Heart right ventricle (tissue), 16 donors: ENCODE data around the gene MLYCD. TPM values are rescaled to one million over a fixed set of nuclear protein-coding genes. Genes with fewer than 3 reads are reported as not detected.

ENCODE experiments used
- ATAC-seq, 8 donors: fragments of 200-7000 bp; cut with Tn5 transposase; one replicate each; pipeline ENCODE4 v1.9.1; 2020; ENCODE audit warnings: mild to moderate bottlenecking in 8 of 8, moderate library complexity in 8 of 8, moderate number of reproducible peaks in 1 of 8
- DNase-seq, 2 donors: peaks; one replicate each; pipeline ENCODE4 v3.0.0-alpha.2; 2020
- H3K27ac ChIP-seq, 10 donors: fragments of 200-600 bp; sonication (generic) in 2 of 10; one replicate each; pipeline versions ENCODE4 v1.5.0 to v1.8.0; 2020 to 2022; ENCODE audit warnings: mild to moderate bottlenecking in 3 of 10
- H3K27me3 ChIP-seq, 7 donors: fragments of 200-600 bp; one replicate each; pipeline ENCODE4 v1.8.0; 2021 to 2022; ENCODE audit warnings: mild to moderate bottlenecking in 2 of 7
- H3K36me3 ChIP-seq, 9 donors: fragments of 200-600 bp; sonication (generic) in 1 of 9; one replicate each; pipeline versions ENCODE4 v1.5.0 to v1.8.0; 2020 to 2022; ENCODE audit warnings: mild to moderate bottlenecking in 2 of 9
- H3K4me1 ChIP-seq, 9 donors: fragments of 200-600 bp; sonication (generic) in 1 of 9; one replicate each; pipeline versions ENCODE4 v1.5.0 to v1.8.0; 2020 to 2022; ENCODE audit warnings: mild to moderate bottlenecking in 4 of 9
- H3K4me3 ChIP-seq, 10 donors: fragments of 200-600 bp; sonication (generic) in 2 of 10; one replicate each; pipeline versions ENCODE4 v1.5.0 to v1.8.0; 2020 to 2022; ENCODE audit warnings: mild to moderate bottlenecking in 7 of 10, moderate library complexity in 2 of 10
- H3K9me3 ChIP-seq, 11 donors: fragments of 200-600 bp in 10 of 11; sonication (generic) in 2 of 11; one replicate each; pipeline versions ENCODE4 v1.5.0 to v1.8.0; 2013 to 2022; ENCODE audit warnings: mild to moderate bottlenecking in 2 of 11, control low read depth in 1 of 11, moderate library complexity in 1 of 11
- WGBS, 2 donors: extraction: QIAGEN DNeasy Blood & Tissue Kit; methylation state at CpG; one replicate each; pipeline ENCODE4 v1.1.7; 2013; ENCODE audit warnings: inconsistent platforms in 1 of 2; 5-methylcytosine and 5-hydroxymethylcytosine counted together
- intact Hi-C, 10 donors: fragments of 100-400 bp; cut with DNase I; formaldehyde crosslinking; loops; one replicate each; pipeline versions ENCODE4 v1.11.1 to v1.14.2; 2022
- long read RNA-seq, 3 donors: library from polyadenylated mRNA; unstranded; transcript quantifications; one replicate each; pipeline ENCODE4 v2.0.0, GENCODE V29; 2020 to 2021
- polyA plus RNA-seq, 2 donors: library from polyadenylated mRNA; stranded (reverse); fragments of 200-250 nt; gene quantifications; one replicate each; pipeline ENCODE4 v1.2.3, GENCODE V29; 2013
- total RNA-seq, 10 donors: library from RNA; stranded (reverse); fragmentation: NEBNext Ultra II Directional in 3 of 10; extraction: Animal tissue kit (Norgen Biotek cat#: 25700) in 3 of 10; gene quantifications; one replicate each; pipeline versions ENCODE4 v1.2.1 to v1.2.4, GENCODE V29; 2021 to 2023
- TF ChIP-seq, protein P1 (sequence below), 9 donors: fragments of 200-600 bp; sonication (generic) in 2 of 9; IDR thresholded peaks; one replicate each; pipeline versions ENCODE4 v1.5.0 to v1.8.0; 2021 to 2022; ENCODE audit warnings: antibody characterized with exemption in 9 of 9, mild to moderate bottlenecking in 5 of 9, moderate library complexity in 1 of 9
- donor health status: Arrhythmogenic right ventricular cardiomyopathy.
- donor health status: ischemic (EF 13 %, LVEDD 7.1; RV severe dilation, severe dysfunction).
- donor health status: healthy with polysubstance abuse.
- donor health status: DM: no; HTN: yes; CAD: no.
- donor health status: DM: no; HTN: no; CAD: no.
- donor health status: ischemic (EF 25% LVEDD 6.9; RV normal size, moderate dysfunction).
- donor health status: ischemic (EF 25% LVEDD 5.7; RV mildly dilated, moderate dysfunction).
- donor health status: healthy.
- donor health status: DM: yes; HTN: yes; CAD: no.
- donor health status: Ischemic cardiomyopathy.
- donor health status: ischemic (EF 35%, LVEDD 5.7; RV mildly dilated, moderate dysfunction).
- donor health status: nonischemic (EF 11% LVEDD 7.7; RV severe dilation, severe dysfunction).
- donor health status: DM: yes; HTN: yes; CAD: no.
- donor health status: PGD.
- donor health status: ischemic (EF 29% LVEDD 5.4; RV normal size, mild dysfunction).
- donor health status: nonischemic (EF 23%, LVEDD 6.1; RV moderate dilation, normal function).

The MLYCD gene
- total RNA-seq, result 10 to 100 TPM; 23.6 to 58.0 (median 43.8) TPM
- 10 to 100 TPM; 13.5 to 25.1 TPM for polyA plus RNA-seq
- long read RNA-seq, donor 1, full-length matches to known transcripts, result 659 of 715 reads
- long read RNA-seq, donor 1, partial matches to known transcripts, result 37 of 715 reads
- long read RNA-seq, donor 1, other reads (novel, unspliced or antisense), result 19 of 715 reads
- long read RNA-seq, donor 2, full-length matches to known transcripts, result 691 of 763 reads
- long read RNA-seq, donor 2, partial matches to known transcripts, result 54 of 763 reads
- long read RNA-seq, donor 2, other reads (novel, unspliced or antisense), result 18 of 763 reads
- long read RNA-seq, donor 3, full-length matches to known transcripts, result 108 of 261 reads
- long read RNA-seq, donor 3, partial matches to known transcripts, result 143 of 261 reads
- long read RNA-seq, donor 3, other reads (novel, unspliced or antisense), result 10 of 261 reads

DNA sequence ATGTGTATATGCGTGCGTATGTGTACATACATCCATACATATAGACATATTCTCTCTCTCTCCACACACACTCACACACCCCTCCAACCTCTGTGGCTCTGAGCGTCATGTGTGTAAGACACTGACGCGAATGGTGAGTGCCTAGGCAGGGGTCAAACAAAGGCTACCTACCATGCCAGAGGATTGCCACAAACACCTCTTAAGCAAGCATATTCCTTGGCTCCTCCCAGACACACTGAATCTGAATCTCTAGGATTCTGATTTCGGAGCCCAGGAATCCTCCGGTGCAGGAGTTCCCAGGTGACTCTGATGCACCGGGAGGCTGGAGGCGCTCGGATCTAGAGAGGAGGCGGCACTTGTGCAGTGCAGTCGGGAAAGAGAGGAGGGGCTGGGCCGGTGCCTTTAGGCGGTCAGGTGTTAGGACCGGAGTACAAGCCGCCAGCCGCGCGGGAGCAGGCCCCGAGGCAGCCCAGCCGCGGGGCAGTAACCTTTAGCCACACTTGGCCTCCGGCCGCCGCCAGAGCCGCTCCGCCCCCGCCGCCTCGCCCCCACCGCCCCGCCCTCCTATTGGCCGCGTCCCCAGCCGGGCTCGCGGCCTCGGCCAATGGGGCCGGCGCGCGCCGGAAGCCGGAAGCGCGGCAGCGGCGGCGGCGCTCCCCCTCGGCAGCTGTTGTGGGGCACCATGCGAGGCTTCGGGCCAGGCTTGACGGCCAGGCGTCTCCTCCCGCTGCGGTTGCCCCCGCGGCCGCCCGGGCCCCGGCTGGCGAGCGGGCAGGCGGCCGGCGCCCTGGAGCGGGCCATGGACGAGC, at the start of gene MLYCD:
MLYCD (plus strand) TSS at position 653 of the 809 bp plus-strand sequence; CDS start at position 683, 30 bp downstream.
- ATAC-seq (peak; percentile 87 to 96 (median 92)), DNase-seq (peak; percentile 84 to 91)
- Histone ChIP-seq H3K9me3 (no peaks in the 10 kb centered on the region), H3K4me3 (peak within 1 kb of the TSS; percentile 59 to 97 (median 90)), H3K27me3 (peaks cover 0 to 4% (median 0%) of the 10 kb centered on the region in 7 donors), H3K4me1 (peaks cover 0 to 50% (median 42%) of the 10 kb centered on the region in 9 donors), H3K36me3 (no peaks in the 10 kb centered on the region), H3K27ac (peak within 1 kb of the TSS; percentile 93 to 100 (median 96))
- TF ChIP-seq, protein P1, sequence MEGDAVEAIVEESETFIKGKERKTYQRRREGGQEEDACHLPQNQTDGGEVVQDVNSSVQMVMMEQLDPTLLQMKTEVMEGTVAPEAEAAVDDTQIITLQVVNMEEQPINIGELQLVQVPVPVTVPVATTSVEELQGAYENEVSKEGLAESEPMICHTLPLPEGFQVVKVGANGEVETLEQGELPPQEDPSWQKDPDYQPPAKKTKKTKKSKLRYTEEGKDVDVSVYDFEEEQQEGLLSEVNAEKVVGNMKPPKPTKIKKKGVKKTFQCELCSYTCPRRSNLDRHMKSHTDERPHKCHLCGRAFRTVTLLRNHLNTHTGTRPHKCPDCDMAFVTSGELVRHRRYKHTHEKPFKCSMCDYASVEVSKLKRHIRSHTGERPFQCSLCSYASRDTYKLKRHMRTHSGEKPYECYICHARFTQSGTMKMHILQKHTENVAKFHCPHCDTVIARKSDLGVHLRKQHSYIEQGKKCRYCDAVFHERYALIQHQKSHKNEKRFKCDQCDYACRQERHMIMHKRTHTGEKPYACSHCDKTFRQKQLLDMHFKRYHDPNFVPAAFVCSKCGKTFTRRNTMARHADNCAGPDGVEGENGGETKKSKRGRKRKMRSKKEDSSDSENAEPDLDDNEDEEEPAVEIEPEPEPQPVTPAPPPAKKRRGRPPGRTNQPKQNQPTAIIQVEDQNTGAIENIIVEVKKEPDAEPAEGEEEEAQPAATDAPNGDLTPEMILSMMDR (IDR thresholded peaks at IDR 0.05), result no peak
- intact Hi-C loops, result no loop called here
- 7% methylated on average over 49 to 69 of the region's 69 CpGs for WGBS, 2 donors

DNA sequence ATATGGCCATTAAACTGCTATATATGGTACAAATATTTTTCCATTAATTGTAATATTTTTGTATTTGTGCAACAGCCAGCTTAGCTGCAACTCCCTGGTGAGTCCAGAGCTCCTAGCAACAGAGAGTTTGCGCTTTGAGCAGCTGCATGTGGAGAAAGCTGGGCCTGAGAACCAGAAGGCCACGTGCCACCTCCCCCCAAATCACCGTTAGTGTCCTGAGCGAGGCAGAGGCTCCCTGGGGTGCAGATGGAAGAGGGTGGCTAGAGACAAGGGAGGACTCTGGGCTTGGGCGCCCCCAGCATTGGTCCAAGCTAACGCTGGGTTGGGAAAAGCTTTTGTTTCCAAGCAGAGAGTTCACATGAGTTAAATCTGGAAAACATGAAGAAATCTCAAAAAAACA, 49.5 kb upstream of the MLYCD start:
- DNase-seq (peak in 1 of 2 donors; percentile 34), ATAC-seq (peak in 6 of 8 donors; percentile 26 to 82 (median 72))
- 67 to 73% methylated on average over 6 of the region's 6 CpGs for WGBS, 2 donors
- Histone ChIP-seq H3K27ac (peak overlapping the region in 3 of 10 donors; percentile 5 to 18 (median 13)), H3K27me3 (peaks cover 0 to 7% (median 0%) of the 10 kb centered on the region in 7 donors), H3K36me3 (no peaks in the 10 kb centered on the region), H3K4me1 (peaks cover 0 to 10% (median 0%) of the 10 kb centered on the region in 9 donors), H3K4me3 (no peak overlapping the region), H3K9me3 (no peaks in the 10 kb centered on the region)
- intact Hi-C loops, result no loop called here
- TF ChIP-seq, protein P1 (IDR thresholded peaks at IDR 0.05), result no peak

DNA sequence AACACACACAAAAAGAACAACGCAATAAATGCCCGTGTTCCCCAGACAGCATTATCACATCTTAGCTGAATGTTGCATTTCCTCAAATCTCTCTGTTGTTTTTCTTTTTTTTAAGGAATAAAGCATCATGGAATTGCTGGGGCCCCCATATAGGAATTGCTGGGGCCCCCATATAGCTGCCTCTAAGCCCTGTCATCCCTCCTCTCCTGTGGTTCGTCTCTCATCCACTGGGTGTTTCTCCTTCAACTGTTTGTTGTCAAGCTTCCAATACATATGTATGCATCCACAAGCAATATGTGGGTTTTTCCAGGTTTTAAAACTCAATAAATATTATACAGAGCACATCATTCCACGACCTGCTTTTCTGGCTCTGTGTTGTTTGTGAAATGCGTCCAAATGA, 48.0 kb upstream of the MLYCD start:
- no peaks in the 10 kb centered on the region for H3K9me3 ChIP-seq
- WGBS, 2 donors, result 90% methylated on average over 5 of the region's 5 CpGs
- DNase-seq (no peak), ATAC-seq (no peak)
- H3K27ac ChIP-seq, result no peak overlapping the region
- peaks cover 0 to 10% (median 0%) of the 10 kb centered on the region in 9 donors for H3K4me1 ChIP-seq
- intact Hi-C loops, result no loop called here
- no peak overlapping the region for H3K4me3 ChIP-seq
- H3K27me3 ChIP-seq, result peaks cover 0 to 7% (median 0%) of the 10 kb centered on the region in 7 donors
- TF ChIP-seq, protein P1 (IDR thresholded peaks at IDR 0.05), result no peak
- no peaks in the 10 kb centered on the region for H3K36me3 ChIP-seq

DNA sequence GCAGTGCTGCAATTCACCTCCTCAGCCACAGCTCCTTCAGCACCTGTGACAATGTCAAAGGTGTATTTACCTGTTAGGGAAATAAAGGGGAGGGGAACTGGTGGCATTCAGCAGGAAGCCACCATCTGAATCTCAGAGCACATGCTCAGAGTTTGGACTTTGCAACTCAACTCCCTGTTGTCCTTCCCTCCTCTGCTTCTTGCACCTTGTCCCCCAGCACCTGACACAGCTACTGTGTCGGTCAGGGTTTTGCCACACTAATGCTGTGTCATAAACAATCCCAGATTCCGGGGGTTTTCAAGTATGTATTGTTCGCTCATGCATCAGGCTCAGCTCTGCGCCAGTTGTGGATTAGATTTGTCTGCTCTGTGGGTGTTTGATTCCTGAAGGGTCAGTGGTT, 47.4 kb upstream of the MLYCD start:
- Histone ChIP-seq H3K9me3 (no peaks in the 10 kb centered on the region), H3K4me3 (no peak overlapping the region), H3K27me3 (peaks cover 0 to 7% (median 0%) of the 10 kb centered on the region in 7 donors), H3K36me3 (no peaks in the 10 kb centered on the region), H3K4me1 (peaks cover 0 to 10% (median 0%) of the 10 kb centered on the region in 9 donors), H3K27ac (no peak overlapping the region)
- WGBS, 2 donors, result 92 to 95% methylated on average over 4 of the region's 4 CpGs
- DNase-seq (no peak), ATAC-seq (no peak)
- TF ChIP-seq, protein P1 (IDR thresholded peaks at IDR 0.05), result no peak
- intact Hi-C loops, result no loop called here
